HG02840 (cell line): ENCODE measurements around the gene SETD3.

ENCODE experiments used
- ATAC-seq: cut with Tn5 transposase; IDR thresholded peaks from one replicate; pipeline ENCODE4 v1.9.1; 2021; ENCODE audit warnings: mild to moderate bottlenecking, moderate library complexity, moderate number of reproducible peaks; ENCODE audit not compliant: unreplicated experiment, low FRiP score

SETD3 gene

GRCh38 chr14:99502989-99503421 is 22.3 kb upstream of the SETD3 start:
- no peak for ATAC-seq

- no peak for ATAC-seq
Observed at GRCh38 chr14:99497894-99498293, 17.2 kb upstream of the SETD3 start.

GRCh38 chr14:99497341-99497740 is 16.7 kb upstream of the SETD3 start:
- ATAC-seq, result no peak

GRCh38 chr14:99484106-99484505 is 3.4 kb upstream of the SETD3 start:
- no peak for ATAC-seq

GRCh38 chr14:99481745-99482099 is 1.1 kb upstream of the SETD3 start:
- ATAC-seq, result no peak

GRCh38 chr14:99480917-99481744 is 472 bp upstream of the SETD3 start, which contains the start of gene CCNK:
TSS of gene CCNK (plus strand) at chr14:99481409. CDS start at chr14:99492678, 11,269 bp downstream.
- peak; percentile 95 for ATAC-seq

- ATAC-seq, result no peak
Observed at GRCh38 chr14:99479160-99479905, 1.3 kb downstream of the SETD3 start.

GRCh38 chr14:99478128-99478527 is 2.5 kb downstream of the SETD3 start:
- no peak for ATAC-seq

- ATAC-seq, result no peak
Observed at GRCh38 chr14:99476864-99477263, 3.8 kb downstream of the SETD3 start.

- ATAC-seq, result no peak
Observed at GRCh38 chr14:99475660-99476059, 5.0 kb downstream of the SETD3 start.

GRCh38 chr14:99475179-99475578 is 5.5 kb downstream of the SETD3 start:
- no peak for ATAC-seq

GRCh38 chr14:99473458-99473857 is 7.2 kb downstream of the SETD3 start:
- no peak for ATAC-seq

GRCh38 chr14:99472937-99473336 is 7.7 kb downstream of the SETD3 start:
- ATAC-seq, result no peak

GRCh38 chr14:99471731-99472130 is 8.9 kb downstream of the SETD3 start:
- no peak for ATAC-seq

GRCh38 chr14:99468836-99469592 is 11.6 kb downstream of the SETD3 start:
- ATAC-seq, result no peak

- ATAC-seq, result no peak
Observed at GRCh38 chr14:99468081-99468480, 12.6 kb downstream of the SETD3 start.

- ATAC-seq, result no peak
Observed at GRCh38 chr14:99467336-99468078, 13.2 kb downstream of the SETD3 start.

GRCh38 chr14:99466758-99467157 is 13.9 kb downstream of the SETD3 start:
- ATAC-seq, result no peak

- no peak for ATAC-seq
Observed at GRCh38 chr14:99465288-99465687, 15.4 kb downstream of the SETD3 start.

- ATAC-seq, result no peak
Observed at GRCh38 chr14:99463974-99464373, 16.7 kb downstream of the SETD3 start.
